B cell (primary cell): ENCODE measurements around the gene C16orf82. TPM values are rescaled to one million over a fixed set of nuclear protein-coding genes. Genes with fewer than 3 reads are reported as not detected.

Source experiments
- ATAC-seq: fragments of 200-7000 bp; cut with Tn5 transposase; one replicate; pipeline ENCODE4 v1.10.0; 2021; ENCODE audit warnings: low read depth, mild to moderate bottlenecking, moderate number of reproducible peaks, moderate library complexity
- CTCF ChIA-PET: fragments of 350-600 bp; sonication (Branson Sonifier 250); formaldehyde crosslinking; loops from one replicate; lab custom pipeline; 2021; ENCODE audit warnings: antibody characterized with exemption, inconsistent platforms; lab: Charles Lee
- POLR2A ChIA-PET: fragments of 350-600 bp; sonication (Branson Sonifier 250); formaldehyde crosslinking; loops from one replicate; lab custom pipeline; 2021; ENCODE audit warnings: antibody characterized with exemption; lab: Charles Lee
- DNase-seq: peaks from one replicate; pipeline ENCODE4 v3.0.0; 2013
- H2AFZ ChIP-seq: 2 replicates; pipeline ENCODE4 v1.6.1; 2012; ENCODE audit warnings: mild to moderate bottlenecking, low read depth, low read length; ENCODE audit not compliant: insufficient read depth, poor library complexity, severe bottlenecking
- H3K27ac ChIP-seq, 2 donors: 1 replicate in 1 of 2; 2 replicates in 1 of 2; pipeline ENCODE4 v1.5.1; 2012 to 2013; ENCODE audit warnings: low read length in 2 of 2, mild to moderate bottlenecking in 2 of 2, moderate library complexity in 1 of 2
- H3K27me3 ChIP-seq, 4 experiments: fragments of 200-600 bp in 1 of 4; sonication (generic) in 1 of 4; replicated peaks in 1 of 4; 1 replicate in 2 of 4; 2 replicates in 2 of 4; pipeline versions ENCODE4 v1.6.1 to v1.7.0; 2013 to 2016; ENCODE audit warnings: low read length in 3 of 4, mild to moderate bottlenecking in 2 of 4, mixed read lengths in 1 of 4, moderate library complexity in 1 of 4; ENCODE audit not compliant: insufficient read depth in 4 of 4, control insufficient read depth in 3 of 4; ENCODE audit errors: control extremely low read depth in 1 of 4
- H3K36me3 ChIP-seq, 2 experiments: replicated peaks in 1 of 2; 1 replicate in 1 of 2; 2 replicates in 1 of 2; pipeline versions ENCODE4 v1.6.1 to v1.7.1; 2013; ENCODE audit warnings: low read length in 1 of 2; ENCODE audit not compliant: insufficient read depth in 2 of 2, control insufficient read depth in 1 of 2; ENCODE audit errors: control extremely low read depth in 1 of 2, extremely low read depth in 1 of 2
- H3K4me1 ChIP-seq, 2 donors: fragments of 200-600 bp in 1 of 2; sonication (generic) in 1 of 2; 1 replicate in 1 of 2; 2 replicates in 1 of 2; pipeline versions ENCODE4 v1.5.1 to v1.6.1; 2013 to 2017; ENCODE audit warnings: low read length in 2 of 2; ENCODE audit not compliant: control insufficient read depth in 2 of 2, insufficient read depth in 2 of 2
- H3K4me2 ChIP-seq: replicated peaks from 2 replicates; pipeline ENCODE3; 2012; ENCODE audit warnings: mild to moderate bottlenecking, low read depth, low read length; ENCODE audit not compliant: poor library complexity, severe bottlenecking
- H3K4me3 ChIP-seq, 5 experiments: fragments of 200-600 bp in 1 of 5; sonication (generic) in 1 of 5; 1 replicate in 3 of 5; 2 replicates in 2 of 5; pipeline versions ENCODE4 v1.5.1 to v1.7.0; 2011 to 2016; ENCODE audit warnings: low read length in 4 of 5, mild to moderate bottlenecking in 4 of 5, low read depth in 2 of 5, control low read depth in 1 of 5, moderate library complexity in 1 of 5; ENCODE audit not compliant: insufficient read depth in 1 of 5; ENCODE audit errors: control extremely low read depth in 1 of 5, extremely low read depth in 1 of 5
- H3K79me2 ChIP-seq: fragments of 200-600 bp; sonication (generic); one replicate; pipeline ENCODE4 v1.6.0; 2016; ENCODE audit warnings: low read length; ENCODE audit not compliant: control insufficient read depth, insufficient read depth
- H3K9ac ChIP-seq: fragments of 200-600 bp; sonication (generic); 2 replicates; pipeline ENCODE4 v1.6.1; 2017; ENCODE audit warnings: mild to moderate bottlenecking, low read length, moderate library complexity
- H3K9me3 ChIP-seq, 3 donors: one replicate each; pipeline versions ENCODE4 v1.6.1 to v1.7.1; 2013; ENCODE audit warnings: low read length in 2 of 3; ENCODE audit not compliant: control insufficient read depth in 2 of 3, insufficient read depth in 1 of 3; ENCODE audit errors: control extremely low read depth in 1 of 3
- H4K20me1 ChIP-seq: 2 replicates; pipeline ENCODE4 v1.6.0; 2012; ENCODE audit warnings: mild to moderate bottlenecking, low read length; ENCODE audit not compliant: insufficient read depth, control insufficient read depth, poor library complexity, severe bottlenecking
- H3K27ac Mint-ChIP-seq: one replicate; pipeline ENCODE4 v1.8.0; 2021; ENCODE audit warnings: mixed read lengths
- H3K27me3 Mint-ChIP-seq: one replicate; pipeline ENCODE4 v1.8.0; 2021; ENCODE audit warnings: mixed read lengths
- H3K4me1 Mint-ChIP-seq: one replicate; pipeline ENCODE4 v1.8.0; 2021; ENCODE audit warnings: mixed read lengths
- H3K4me3 Mint-ChIP-seq: one replicate; pipeline ENCODE4 v1.8.0; 2021; ENCODE audit warnings: mixed read lengths
- H3K9me3 Mint-ChIP-seq: one replicate; pipeline ENCODE4 v1.8.0; 2022; ENCODE audit warnings: mixed read lengths; ENCODE audit not compliant: insufficient read depth
- CTCF ChIP-seq: fragments of 200-600 bp; IDR thresholded peaks from one replicate; pipeline ENCODE4 v1.8.0; 2022; ENCODE audit warnings: antibody characterized with exemption, mild to moderate bottlenecking
- EZH2 ChIP-seq: IDR thresholded peaks from 2 replicates; pipeline ENCODE4 v1.6.1; 2012; ENCODE audit warnings: borderline replicate concordance, low read depth, mild to moderate bottlenecking, moderate library complexity, low read length; ENCODE audit not compliant: insufficient read depth, poor library complexity, severe bottlenecking
- WGBS: methylation state at CpG from one replicate; pipeline ENCODE4 v1.1.5; 2013; ENCODE audit warnings: missing lambda C conversion rate; ENCODE audit not compliant: insufficient coverage; 5-methylcytosine and 5-hydroxymethylcytosine counted together
- intact Hi-C: fragments of 100-400 bp; cut with micrococcal nuclease; formaldehyde crosslinking; loops from one replicate; pipeline ENCODE4 v1.10.0; 2022
- polyA plus RNA-seq: library from polyadenylated mRNA; depleted of rRNA; stranded (reverse); fragments of >200 nt; gene quantifications from 2 replicates; pipeline ENCODE4 v1.2.3, GENCODE V29; 2012
- total RNA-seq, 2 donors: library from RNA; stranded (reverse); fragments of 120-200 nt in 1 of 2; gene quantifications; 1 replicate in 1 of 2; 2 replicates in 1 of 2; pipeline versions ENCODE4 v1.2.3 to v1.2.4, GENCODE V29; 2013 to 2022

The C16orf82 gene
- total and polyA plus RNA-seq, 2 donors (not counting 1 experiment from before 2014, with no cell fraction given) = not detected

- no peaks in the 10 kb centered on the region for H4K20me1 ChIP-seq
- ChIA-PET CTCF (no interaction called here), POLR2A (no interaction called here)
- TF ChIP-seq CTCF (no peak), EZH2 (no peak)
- Mint-ChIP-seq H3K4me1 (no peaks in the 10 kb centered on the region), H3K27me3 (peaks cover 63% of the 10 kb centered on the region), H3K27ac (no peak overlapping the region), H3K4me3 (no peak overlapping the region), H3K9me3 (no peaks in the 10 kb centered on the region)
- 60% methylated on average over 1 of the region's 5 CpGs for WGBS
- no peaks in the 10 kb centered on the region for H3K9me3 ChIP-seq
- H3K27me3 ChIP-seq = peaks cover 0 to 12% (median 2%) of the 10 kb centered on the region in 4 experiments
- ATAC-seq (no peak), DNase-seq (no peak)
- H3K9ac ChIP-seq = no peak overlapping the region
- no peaks in the 10 kb centered on the region for H3K79me2 ChIP-seq
- H3K36me3 ChIP-seq = no peaks in the 10 kb centered on the region
- H3K4me3 ChIP-seq = no peak overlapping the region
- intact Hi-C loops = no loop called here
- H3K4me1 ChIP-seq = no peaks in the 10 kb centered on the region
- H3K27ac ChIP-seq = no peak overlapping the region
- no peak overlapping the region for H2AFZ ChIP-seq
- H3K4me2 ChIP-seq = no peak overlapping the region
Measured at GRCh38 chr16:27088216-27088615, 21.5 kb downstream of the C16orf82 start.

- peaks cover 40% of the 10 kb centered on the region for H3K27me3 Mint-ChIP-seq
- Histone ChIP-seq H4K20me1 (no peaks in the 10 kb centered on the region), H2AFZ (no peak overlapping the region), H3K4me2 (no peak overlapping the region), H3K79me2 (no peaks in the 10 kb centered on the region), H3K9me3 (peaks cover 0 to 9% (median 0%) of the 10 kb centered on the region in 3 donors), H3K9ac (no peak overlapping the region), H3K27me3 (peaks cover 0 to 10% (median 6%) of the 10 kb centered on the region in 4 experiments), H3K36me3 (no peaks in the 10 kb centered on the region), H3K4me1 (no peaks in the 10 kb centered on the region), H3K27ac (no peak overlapping the region), H3K4me3 (no peak overlapping the region)
- no peaks in the 10 kb centered on the region for H3K4me1 Mint-ChIP-seq
- no peak overlapping the region for H3K4me3 Mint-ChIP-seq
- WGBS = 92% methylated on average over 1 of the region's 2 CpGs
- H3K9me3 Mint-ChIP-seq = no peaks in the 10 kb centered on the region
- H3K27ac Mint-ChIP-seq = no peak overlapping the region
- no peak for DNase-seq
- ATAC-seq = no peak
- CTCF ChIA-PET = no interaction called here
- TF ChIP-seq CTCF (no peak), EZH2 (no peak)
- POLR2A ChIA-PET = no interaction called here
- intact Hi-C loops = no loop called here
Measured at GRCh38 chr16:27096375-27096774, 29.6 kb downstream of the C16orf82 start.
